CD14-positive monocyte (primary cell): Measurements from ENCODE around the gene KPNA5. TPM values are rescaled to one million over a fixed set of nuclear protein-coding genes. Genes with fewer than 3 reads are reported as not detected.

Experiments
- DNase-seq, 3 donors: peaks; one replicate each; pipeline ENCODE4 v3.0.0-alpha.2; 2011 to 2022
- H2AFZ ChIP-seq: 2 replicates; pipeline ENCODE4 v1.6.0; 2012; ENCODE audit warnings: mild to moderate bottlenecking, low read depth, low read length, inconsistent platforms; ENCODE audit not compliant: insufficient read depth, poor library complexity, severe bottlenecking
- H3K27ac ChIP-seq, 2 donors: 1 replicate in 1 of 2; 2 replicates in 1 of 2; pipeline ENCODE4 v1.5.1; 2012 to 2013; ENCODE audit warnings: low read length in 2 of 2, control low read depth in 1 of 2, inconsistent platforms in 1 of 2, low read depth in 1 of 2, mild to moderate bottlenecking in 1 of 2
- H3K27me3 ChIP-seq, 2 donors: one replicate each; pipeline versions ENCODE4 v1.6.0 to v1.6.1; 2011 to 2013; ENCODE audit warnings: low read length in 2 of 2; ENCODE audit not compliant: control insufficient read depth in 2 of 2, insufficient read depth in 2 of 2
- H3K36me3 ChIP-seq, 2 donors: replicated peaks in 1 of 2; 1 replicate in 1 of 2; 2 replicates in 1 of 2; pipeline versions ENCODE4 v1.5.1 to v1.6.1; 2012 to 2013; ENCODE audit warnings: low read length in 2 of 2, control low read depth in 1 of 2, inconsistent platforms in 1 of 2, mild to moderate bottlenecking in 1 of 2; ENCODE audit not compliant: insufficient read depth in 2 of 2, control insufficient read depth in 1 of 2
- H3K4me1 ChIP-seq, 2 donors: 1 replicate in 1 of 2; 2 replicates in 1 of 2; pipeline versions ENCODE4 v1.5.1 to v1.6.1; 2012 to 2013; ENCODE audit warnings: low read length in 2 of 2, control low read depth in 1 of 2, inconsistent platforms in 1 of 2, mild to moderate bottlenecking in 1 of 2, moderate library complexity in 1 of 2; ENCODE audit not compliant: insufficient read depth in 2 of 2, control insufficient read depth in 1 of 2
- H3K4me2 ChIP-seq: replicated peaks from 2 replicates; pipeline ENCODE3; 2012; ENCODE audit warnings: low read length, moderate library complexity, mild to moderate bottlenecking; ENCODE audit not compliant: poor library complexity, severe bottlenecking; ENCODE audit errors: extremely low read depth
- H3K4me3 ChIP-seq, 3 experiments: fragments of 200-600 bp in 1 of 3; sonication (generic) in 1 of 3; replicated peaks in 1 of 3; 1 replicate in 2 of 3; 2 replicates in 1 of 3; pipeline ENCODE4 v1.5.1; 2011 to 2013; ENCODE audit warnings: low read length in 3 of 3, mild to moderate bottlenecking in 3 of 3, control low read depth in 2 of 3, low read depth in 2 of 3, inconsistent platforms in 1 of 3, moderate library complexity in 1 of 3
- H3K79me2 ChIP-seq: 2 replicates; pipeline ENCODE4 v1.6.0; 2012; ENCODE audit warnings: mild to moderate bottlenecking, control low read depth, inconsistent platforms, low read length, moderate library complexity; ENCODE audit not compliant: insufficient read depth
- H3K9ac ChIP-seq: 2 replicates; pipeline ENCODE4 v1.6.0; 2017; ENCODE audit warnings: low read length, mild to moderate bottlenecking; ENCODE audit not compliant: insufficient read depth, poor library complexity, severe bottlenecking
- H3K9me3 ChIP-seq, 2 donors: replicated peaks in 1 of 2; 1 replicate in 1 of 2; 2 replicates in 1 of 2; pipeline versions ENCODE4 v1.5.1 to v1.6.1; 2012 to 2013; ENCODE audit warnings: low read length in 2 of 2, control low read depth in 1 of 2; ENCODE audit not compliant: control insufficient read depth in 1 of 2, insufficient read depth in 1 of 2
- H4K20me1 ChIP-seq: 2 replicates; pipeline ENCODE4 v1.6.0; 2012; ENCODE audit warnings: mild to moderate bottlenecking, low read length, control low read depth, moderate library complexity; ENCODE audit not compliant: insufficient read depth
- H3K27ac Mint-ChIP-seq, 7 donors: one replicate each; pipeline ENCODE4 v1.8.0; 2020; ENCODE audit warnings: mild to moderate bottlenecking in 7 of 7, mixed read lengths in 7 of 7, moderate library complexity in 6 of 7, inconsistent platforms in 2 of 7
- H3K27me3 Mint-ChIP-seq, 3 donors: one replicate each; pipeline ENCODE4 v1.8.0; 2021 to 2022; ENCODE audit warnings: low read depth in 3 of 3, mild to moderate bottlenecking in 3 of 3, mixed read lengths in 3 of 3, moderate library complexity in 3 of 3, inconsistent platforms in 1 of 3
- H3K36me3 Mint-ChIP-seq, 2 donors: one replicate each; pipeline ENCODE4 v1.8.0; 2020; ENCODE audit warnings: mixed read lengths in 2 of 2, inconsistent platforms in 1 of 2, mild to moderate bottlenecking in 1 of 2
- H3K4me1 Mint-ChIP-seq: one replicate; pipeline ENCODE4 v1.8.0; 2020; ENCODE audit warnings: mild to moderate bottlenecking, mixed read lengths
- H3K4me3 Mint-ChIP-seq, 2 donors: one replicate each; pipeline ENCODE4 v1.8.0; 2020; ENCODE audit warnings: mild to moderate bottlenecking in 2 of 2, mixed read lengths in 2 of 2, moderate library complexity in 1 of 2
- H3K9me3 Mint-ChIP-seq, 7 donors: one replicate each; pipeline ENCODE4 v1.8.0; 2020 to 2022; ENCODE audit warnings: mixed read lengths in 7 of 7, mild to moderate bottlenecking in 6 of 7, moderate library complexity in 6 of 7, inconsistent platforms in 2 of 7
- CTCF ChIP-seq: fragments of 200-600 bp; IDR thresholded peaks from one replicate; pipeline ENCODE4 v1.8.0; 2022; ENCODE audit warnings: antibody characterized with exemption, mild to moderate bottlenecking
- WGBS: methylation state at CpG from one replicate; pipeline ENCODE4 v1.1.5; 2013; ENCODE audit warnings: missing lambda C conversion rate; ENCODE audit not compliant: insufficient coverage; 5-methylcytosine and 5-hydroxymethylcytosine counted together
- intact Hi-C, 2 donors: fragments of 100-400 bp; cut with micrococcal nuclease; formaldehyde crosslinking; loops; one replicate each; pipeline versions ENCODE4 v1.15.0 to v1.15.1; 2023
- polyA plus RNA-seq, 3 donors: library from polyadenylated mRNA; depleted of rRNA in 1 of 3; unstranded in 2 of 3; stranded (reverse) in 1 of 3; fragments of 300-500 nt in 2 of 3; fragments of >200 nt in 1 of 3; fragmentation: Illumina TruSeq in 2 of 3; gene quantifications; 1 replicate in 2 of 3; 2 replicates in 1 of 3; pipeline ENCODE4 v1.2.3, GENCODE V29; 2012 to 2021

Gene KPNA5
- polyA plus RNA-seq, 3 donors, result 1.7 to 2.9 (median 2.3) TPM

- H3K4me2 ChIP-seq, result no peak overlapping the region
- intact Hi-C loops, result no loop called here
- TF ChIP-seq CTCF, result peak; percentile 60
- Mint-ChIP-seq H3K4me3 (peak overlapping the region in 1 of 2 donors; percentile 15), H3K36me3 (no peaks in the 10 kb centered on the region), H3K4me1 (no peaks in the 10 kb centered on the region), H3K9me3 (no peaks in the 10 kb centered on the region), H3K27me3 (peaks cover 1 to 10% (median 5%) of the 10 kb centered on the region in 3 donors), H3K27ac (no peak overlapping the region)
- WGBS, result 48% methylated on average over 6 of the region's 13 CpGs
- no peak overlapping the region for H2AFZ ChIP-seq
- H3K9me3 ChIP-seq, result no peaks in the 10 kb centered on the region
- H3K79me2 ChIP-seq, result no peaks in the 10 kb centered on the region
- H4K20me1 ChIP-seq, result no peaks in the 10 kb centered on the region
- H3K4me3 ChIP-seq, result no peak overlapping the region
- H3K9ac ChIP-seq, result no peak overlapping the region
- DNase-seq, result no peak
- peaks cover 0 to 3% of the 10 kb centered on the region in 2 donors for H3K27me3 ChIP-seq
- no peak overlapping the region for H3K27ac ChIP-seq
- no peaks in the 10 kb centered on the region for H3K36me3 ChIP-seq
- no peaks in the 10 kb centered on the region for H3K4me1 ChIP-seq
Observed at GRCh38 chr6:116779573-116780164, 98.7 kb downstream of the KPNA5 start.

GRCh38 chr6:116783852-116784251 is 102.8 kb downstream of the KPNA5 start:
- no peak overlapping the region for H3K27ac Mint-ChIP-seq
- H3K36me3 Mint-ChIP-seq, result no peaks in the 10 kb centered on the region
- H3K27ac ChIP-seq, result no peak overlapping the region
- H3K4me3 Mint-ChIP-seq, result no peak overlapping the region
- H2AFZ ChIP-seq, result no peak overlapping the region
- H3K27me3 Mint-ChIP-seq, result peaks cover 2 to 12% (median 4%) of the 10 kb centered on the region in 3 donors
- H3K9ac ChIP-seq, result no peak overlapping the region
- 92% methylated on average over 2 of the region's 5 CpGs for WGBS
- intact Hi-C loops, result no loop called here
- H3K36me3 ChIP-seq, result no peaks in the 10 kb centered on the region
- H3K4me2 ChIP-seq, result no peak overlapping the region
- H4K20me1 ChIP-seq, result no peaks in the 10 kb centered on the region
- H3K9me3 ChIP-seq, result no peaks in the 10 kb centered on the region
- no peaks in the 10 kb centered on the region for H3K4me1 ChIP-seq
- DNase-seq, result no peak
- no peaks in the 10 kb centered on the region for H3K79me2 ChIP-seq
- TF ChIP-seq CTCF, result no peak
- no peaks in the 10 kb centered on the region for H3K4me1 Mint-ChIP-seq
- no peak overlapping the region for H3K4me3 ChIP-seq
- H3K9me3 Mint-ChIP-seq, result no peaks in the 10 kb centered on the region
- H3K27me3 ChIP-seq, result peaks cover 0 to 3% of the 10 kb centered on the region in 2 donors

Other genes starting within 250 kb of the KPNA5 start
- 100 to 1,000 TPM in 2 of 3 donors, 10 to 100 TPM in 1; 47.7 to 367 (median 261) TPM for gene CALHM6, start 219.8 kb upstream of the KPNA5 start, polyA plus RNA-seq
- under 1 TPM in 1 of 3 donors, not detected in 2; 0.01 TPM for gene CALHM5, start 169.6 kb upstream of the KPNA5 start, polyA plus RNA-seq
- gene TRAPPC3L, start 135.5 kb upstream of the KPNA5 start, polyA plus RNA-seq, result under 1 TPM in 1 of 3 donors, not detected in 2; 0.17 TPM
- not detected for gene CALHM4, start 127.5 kb upstream of the KPNA5 start, polyA plus RNA-seq
- gene RWDD1, start 109.7 kb upstream of the KPNA5 start, polyA plus RNA-seq, result 10 to 100 TPM; 11.8 to 45.5 (median 34.7) TPM
- under 1 TPM in 1 of 3 donors, not detected in 2; 0.15 TPM for gene RSPH4A, start 64.7 kb upstream of the KPNA5 start, polyA plus RNA-seq
- gene ZUP1, start 12.4 kb upstream of the KPNA5 start, polyA plus RNA-seq, result 1 to 10 TPM; 3.8 to 9.4 (median 5.1) TPM
- gene FAM162B, start 84.5 kb downstream of the KPNA5 start, polyA plus RNA-seq, result not detected
- gene GPRC6A, start 147.9 kb downstream of the KPNA5 start, polyA plus RNA-seq, result not detected
- not detected for gene RFX6, start 196.0 kb downstream of the KPNA5 start, polyA plus RNA-seq